ENCODE data around the gene MARF1.
"Not testable (repeated sequence)": the region's sequence is repeated elsewhere in the genome, so short reads cannot be mapped to it uniquely, and the experiment has no call there.

MARF1 gene

GRCh38 chr16:15643048-15643945, at the start of gene MARF1:
MARF1 (minus strand) TSS chr16:15643154; CDS start chr16:15639233, 3,921 bp downstream.
- peaks cover 11% of the 10 kb centered on the region for H3K36me3 ChIP-seq
- DNase-seq: peak; percentile 98
- peak within 1 kb of the TSS; percentile 99 for H3K4me3 ChIP-seq (ENCODE audit: low read depth, low read length)
- no peaks in the 10 kb centered on the region for H3K9me3 ChIP-seq (ENCODE audit: severe bottlenecking)
- no peak for TF ChIP-seq CTCF (IDR thresholded peaks at IDR 0.05; ENCODE audit: low read depth, low read length)
- H3K27ac ChIP-seq: peak within 1 kb of the TSS; percentile 99
- no peaks in the 10 kb centered on the region for H3K27me3 ChIP-seq (ENCODE audit: insufficient read depth, low read depth, severe bottlenecking)

GRCh38 chr16:15692508-15692907, 49.6 kb upstream of the MARF1 start:
- not testable (repeated sequence) for DNase-seq; H3K27ac ChIP-seq; H3K4me3 ChIP-seq (ENCODE audit: low read depth, low read length); H3K27me3 ChIP-seq (ENCODE audit: insufficient read depth, low read depth, severe bottlenecking); H3K9me3 ChIP-seq (ENCODE audit: severe bottlenecking)
- peaks cover 79% of the 10 kb centered on the region for H3K36me3 ChIP-seq

GRCh38 chr16:15691046-15691445, 48.1 kb upstream of the MARF1 start:
- no peaks in the 10 kb centered on the region for H3K9me3 ChIP-seq (ENCODE audit: severe bottlenecking)
- DNase-seq: no peak
- no peaks in the 10 kb centered on the region for H3K27me3 ChIP-seq (ENCODE audit: insufficient read depth, low read depth, severe bottlenecking)
- H3K36me3 ChIP-seq: peaks cover 75% of the 10 kb centered on the region
- no peak overlapping the region for H3K27ac ChIP-seq
- no peak overlapping the region for H3K4me3 ChIP-seq (ENCODE audit: low read depth, low read length)
- no peak for TF ChIP-seq CTCF (IDR thresholded peaks at IDR 0.05; ENCODE audit: low read depth, low read length)

GRCh38 chr16:15690296-15690695, 47.3 kb upstream of the MARF1 start:
- H3K36me3 ChIP-seq: peaks cover 78% of the 10 kb centered on the region
- H3K4me3 ChIP-seq (ENCODE audit: low read depth, low read length): no peak overlapping the region
- no peak overlapping the region for H3K27ac ChIP-seq
- TF ChIP-seq CTCF (IDR thresholded peaks at IDR 0.05; ENCODE audit: low read depth, low read length): no peak
- no peak for DNase-seq
- H3K9me3 ChIP-seq (ENCODE audit: severe bottlenecking): no peaks in the 10 kb centered on the region
- H3K27me3 ChIP-seq (ENCODE audit: insufficient read depth, low read depth, severe bottlenecking): no peaks in the 10 kb centered on the region

- Histone ChIP-seq H3K36me3 (peaks cover 79% of the 10 kb centered on the region), H3K27ac (no peak overlapping the region), H3K9me3 (ENCODE audit: severe bottlenecking) (no peaks in the 10 kb centered on the region), H3K4me3 (ENCODE audit: low read depth, low read length) (no peak overlapping the region), H3K27me3 (ENCODE audit: insufficient read depth, low read depth, severe bottlenecking) (no peaks in the 10 kb centered on the region)
- no peak for DNase-seq
- TF ChIP-seq CTCF (IDR thresholded peaks at IDR 0.05; ENCODE audit: low read depth, low read length): no peak
These were observed 46.3 kb upstream of the MARF1 start for GRCh38 chr16:15689290-15689689.

- Histone ChIP-seq H3K4me3 (ENCODE audit: low read depth, low read length) (no peak overlapping the region), H3K36me3 (peaks cover 62% of the 10 kb centered on the region), H3K9me3 (ENCODE audit: severe bottlenecking) (no peaks in the 10 kb centered on the region), H3K27me3 (ENCODE audit: insufficient read depth, low read depth, severe bottlenecking) (no peaks in the 10 kb centered on the region), H3K27ac (no peak overlapping the region)
- TF ChIP-seq CTCF (IDR thresholded peaks at IDR 0.05; ENCODE audit: low read depth, low read length): no peak
- no peak for DNase-seq
These were observed 43.3 kb upstream of the MARF1 start for GRCh38 chr16:15686287-15686686.

Data from WERI-Rb-1 (cell line).